ENCODE measurements around the gene PARD3B.

DNA sequence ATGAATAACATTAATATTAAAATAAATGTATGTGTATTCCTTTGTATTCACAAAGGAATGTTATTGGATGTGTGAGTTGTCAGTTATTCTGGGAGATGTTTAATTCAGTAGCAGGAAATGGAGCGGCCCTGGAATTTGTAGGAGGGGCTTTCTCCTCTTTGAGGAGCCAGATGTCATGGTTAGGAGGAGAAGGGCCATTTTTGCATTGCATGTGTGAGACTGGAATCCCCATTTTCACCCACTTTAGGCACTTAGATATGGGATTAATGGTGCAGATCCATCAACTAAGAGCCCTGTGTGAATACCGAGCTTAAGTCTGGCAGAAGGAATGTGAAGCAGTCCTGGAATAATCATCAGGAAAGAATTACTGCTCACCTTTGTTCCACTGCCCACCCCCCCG lies 439.2 kb downstream of the PARD3B start:
- TF ChIP-seq ZNF510 (CRISPR knock-in tag; IDR thresholded peaks at IDR 0.05; ENCODE audit: low read depth) (no peak), REL (CRISPR knock-in tag; conservative IDR thresholded peaks at IDR 0.05) (no peak), MAZ (IDR thresholded peaks at IDR 0.05; ENCODE audit: borderline replicate concordance, low read depth, low read length) (no peak), MAZ (CRISPR knock-in tag; IDR thresholded peaks at IDR 0.05; ENCODE audit: low read depth) (no peak), MTA1 (CRISPR knock-in tag; IDR thresholded peaks at IDR 0.05; ENCODE audit: borderline replicate concordance) (no peak), HMG20B (CRISPR knock-in tag; conservative IDR thresholded peaks at IDR 0.05) (no peak), PCBP2 (optimal IDR thresholded peaks at IDR 0.05; ENCODE audit: low read depth, low read length, poor library complexity, severe bottlenecking) (no peak)
- TF ChIP-seq, protein P1, sequence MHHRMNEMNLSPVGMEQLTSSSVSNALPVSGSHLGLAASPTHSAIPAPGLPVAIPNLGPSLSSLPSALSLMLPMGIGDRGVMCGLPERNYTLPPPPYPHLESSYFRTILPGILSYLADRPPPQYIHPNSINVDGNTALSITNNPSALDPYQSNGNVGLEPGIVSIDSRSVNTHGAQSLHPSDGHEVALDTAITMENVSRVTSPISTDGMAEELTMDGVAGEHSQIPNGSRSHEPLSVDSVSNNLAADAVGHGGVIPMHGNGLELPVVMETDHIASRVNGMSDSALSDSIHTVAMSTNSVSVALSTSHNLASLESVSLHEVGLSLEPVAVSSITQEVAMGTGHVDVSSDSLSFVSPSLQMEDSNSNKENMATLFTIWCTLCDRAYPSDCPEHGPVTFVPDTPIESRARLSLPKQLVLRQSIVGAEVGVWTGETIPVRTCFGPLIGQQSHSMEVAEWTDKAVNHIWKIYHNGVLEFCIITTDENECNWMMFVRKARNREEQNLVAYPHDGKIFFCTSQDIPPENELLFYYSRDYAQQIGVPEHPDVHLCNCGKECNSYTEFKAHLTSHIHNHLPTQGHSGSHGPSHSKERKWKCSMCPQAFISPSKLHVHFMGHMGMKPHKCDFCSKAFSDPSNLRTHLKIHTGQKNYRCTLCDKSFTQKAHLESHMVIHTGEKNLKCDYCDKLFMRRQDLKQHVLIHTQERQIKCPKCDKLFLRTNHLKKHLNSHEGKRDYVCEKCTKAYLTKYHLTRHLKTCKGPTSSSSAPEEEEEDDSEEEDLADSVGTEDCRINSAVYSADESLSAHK (CRISPR knock-in tag; IDR thresholded peaks at IDR 0.05; ENCODE audit: borderline replicate concordance), result no peak
- TF ChIP-seq, protein P2, sequence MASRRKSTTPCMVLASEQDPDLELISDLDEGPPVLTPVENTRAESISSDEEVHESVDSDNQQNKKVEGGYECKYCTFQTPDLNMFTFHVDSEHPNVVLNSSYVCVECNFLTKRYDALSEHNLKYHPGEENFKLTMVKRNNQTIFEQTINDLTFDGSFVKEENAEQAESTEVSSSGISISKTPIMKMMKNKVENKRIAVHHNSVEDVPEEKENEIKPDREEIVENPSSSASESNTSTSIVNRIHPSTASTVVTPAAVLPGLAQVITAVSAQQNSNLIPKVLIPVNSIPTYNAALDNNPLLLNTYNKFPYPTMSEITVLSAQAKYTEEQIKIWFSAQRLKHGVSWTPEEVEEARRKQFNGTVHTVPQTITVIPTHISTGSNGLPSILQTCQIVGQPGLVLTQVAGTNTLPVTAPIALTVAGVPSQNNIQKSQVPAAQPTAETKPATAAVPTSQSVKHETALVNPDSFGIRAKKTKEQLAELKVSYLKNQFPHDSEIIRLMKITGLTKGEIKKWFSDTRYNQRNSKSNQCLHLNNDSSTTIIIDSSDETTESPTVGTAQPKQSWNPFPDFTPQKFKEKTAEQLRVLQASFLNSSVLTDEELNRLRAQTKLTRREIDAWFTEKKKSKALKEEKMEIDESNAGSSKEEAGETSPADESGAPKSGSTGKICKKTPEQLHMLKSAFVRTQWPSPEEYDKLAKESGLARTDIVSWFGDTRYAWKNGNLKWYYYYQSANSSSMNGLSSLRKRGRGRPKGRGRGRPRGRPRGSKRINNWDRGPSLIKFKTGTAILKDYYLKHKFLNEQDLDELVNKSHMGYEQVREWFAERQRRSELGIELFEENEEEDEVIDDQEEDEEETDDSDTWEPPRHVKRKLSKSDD (CRISPR knock-in tag; IDR thresholded peaks at IDR 0.05; ENCODE audit: low read depth), result no peak
- TF ChIP-seq, protein P3, sequence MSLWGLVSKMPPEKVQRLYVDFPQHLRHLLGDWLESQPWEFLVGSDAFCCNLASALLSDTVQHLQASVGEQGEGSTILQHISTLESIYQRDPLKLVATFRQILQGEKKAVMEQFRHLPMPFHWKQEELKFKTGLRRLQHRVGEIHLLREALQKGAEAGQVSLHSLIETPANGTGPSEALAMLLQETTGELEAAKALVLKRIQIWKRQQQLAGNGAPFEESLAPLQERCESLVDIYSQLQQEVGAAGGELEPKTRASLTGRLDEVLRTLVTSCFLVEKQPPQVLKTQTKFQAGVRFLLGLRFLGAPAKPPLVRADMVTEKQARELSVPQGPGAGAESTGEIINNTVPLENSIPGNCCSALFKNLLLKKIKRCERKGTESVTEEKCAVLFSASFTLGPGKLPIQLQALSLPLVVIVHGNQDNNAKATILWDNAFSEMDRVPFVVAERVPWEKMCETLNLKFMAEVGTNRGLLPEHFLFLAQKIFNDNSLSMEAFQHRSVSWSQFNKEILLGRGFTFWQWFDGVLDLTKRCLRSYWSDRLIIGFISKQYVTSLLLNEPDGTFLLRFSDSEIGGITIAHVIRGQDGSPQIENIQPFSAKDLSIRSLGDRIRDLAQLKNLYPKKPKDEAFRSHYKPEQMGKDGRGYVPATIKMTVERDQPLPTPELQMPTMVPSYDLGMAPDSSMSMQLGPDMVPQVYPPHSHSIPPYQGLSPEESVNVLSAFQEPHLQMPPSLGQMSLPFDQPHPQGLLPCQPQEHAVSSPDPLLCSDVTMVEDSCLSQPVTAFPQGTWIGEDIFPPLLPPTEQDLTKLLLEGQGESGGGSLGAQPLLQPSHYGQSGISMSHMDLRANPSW (CRISPR knock-in tag; IDR thresholded peaks at IDR 0.05; ENCODE audit: borderline replicate concordance), result no peak
- TF ChIP-seq, protein P4, sequence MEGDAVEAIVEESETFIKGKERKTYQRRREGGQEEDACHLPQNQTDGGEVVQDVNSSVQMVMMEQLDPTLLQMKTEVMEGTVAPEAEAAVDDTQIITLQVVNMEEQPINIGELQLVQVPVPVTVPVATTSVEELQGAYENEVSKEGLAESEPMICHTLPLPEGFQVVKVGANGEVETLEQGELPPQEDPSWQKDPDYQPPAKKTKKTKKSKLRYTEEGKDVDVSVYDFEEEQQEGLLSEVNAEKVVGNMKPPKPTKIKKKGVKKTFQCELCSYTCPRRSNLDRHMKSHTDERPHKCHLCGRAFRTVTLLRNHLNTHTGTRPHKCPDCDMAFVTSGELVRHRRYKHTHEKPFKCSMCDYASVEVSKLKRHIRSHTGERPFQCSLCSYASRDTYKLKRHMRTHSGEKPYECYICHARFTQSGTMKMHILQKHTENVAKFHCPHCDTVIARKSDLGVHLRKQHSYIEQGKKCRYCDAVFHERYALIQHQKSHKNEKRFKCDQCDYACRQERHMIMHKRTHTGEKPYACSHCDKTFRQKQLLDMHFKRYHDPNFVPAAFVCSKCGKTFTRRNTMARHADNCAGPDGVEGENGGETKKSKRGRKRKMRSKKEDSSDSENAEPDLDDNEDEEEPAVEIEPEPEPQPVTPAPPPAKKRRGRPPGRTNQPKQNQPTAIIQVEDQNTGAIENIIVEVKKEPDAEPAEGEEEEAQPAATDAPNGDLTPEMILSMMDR (CRISPR knock-in tag; IDR thresholded peaks at IDR 0.05), result no peak
- TF ChIP-seq, protein P5, sequence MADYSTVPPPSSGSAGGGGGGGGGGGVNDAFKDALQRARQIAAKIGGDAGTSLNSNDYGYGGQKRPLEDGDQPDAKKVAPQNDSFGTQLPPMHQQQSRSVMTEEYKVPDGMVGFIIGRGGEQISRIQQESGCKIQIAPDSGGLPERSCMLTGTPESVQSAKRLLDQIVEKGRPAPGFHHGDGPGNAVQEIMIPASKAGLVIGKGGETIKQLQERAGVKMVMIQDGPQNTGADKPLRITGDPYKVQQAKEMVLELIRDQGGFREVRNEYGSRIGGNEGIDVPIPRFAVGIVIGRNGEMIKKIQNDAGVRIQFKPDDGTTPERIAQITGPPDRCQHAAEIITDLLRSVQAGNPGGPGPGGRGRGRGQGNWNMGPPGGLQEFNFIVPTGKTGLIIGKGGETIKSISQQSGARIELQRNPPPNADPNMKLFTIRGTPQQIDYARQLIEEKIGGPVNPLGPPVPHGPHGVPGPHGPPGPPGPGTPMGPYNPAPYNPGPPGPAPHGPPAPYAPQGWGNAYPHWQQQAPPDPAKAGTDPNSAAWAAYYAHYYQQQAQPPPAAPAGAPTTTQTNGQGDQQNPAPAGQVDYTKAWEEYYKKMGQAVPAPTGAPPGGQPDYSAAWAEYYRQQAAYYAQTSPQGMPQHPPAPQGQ (CRISPR knock-in tag; IDR thresholded peaks at IDR 0.05; ENCODE audit: borderline replicate concordance), result no peak

All from HepG2 (cell line).